Activated naive CD8-positive, alpha-beta T cell treated with anti-CD3 and anti-CD28 coated beads for 36 hours (primary cell): ENCODE measurements around the gene IBTK. TPM values are rescaled to one million over a fixed set of nuclear protein-coding genes. Genes with fewer than 3 reads are reported as not detected.
"Not testable (repeated sequence)": the region's sequence is repeated elsewhere in the genome, so short reads cannot be mapped to it uniquely, and the experiment has no call there.

Source experiments
- DNase-seq: peaks from one replicate; pipeline ENCODE4 v3.0.0; 2021
- H3K27ac Mint-ChIP-seq: one replicate; pipeline ENCODE4 v1.8.0; 2022; ENCODE audit warnings: mild to moderate bottlenecking, moderate library complexity, mixed read lengths
- H3K27me3 Mint-ChIP-seq: one replicate; pipeline ENCODE4 v1.8.0; 2022; ENCODE audit warnings: mild to moderate bottlenecking, mixed read lengths
- H3K36me3 Mint-ChIP-seq: one replicate; pipeline ENCODE4 v1.8.0; 2021; ENCODE audit warnings: mild to moderate bottlenecking, mixed read lengths
- H3K4me1 Mint-ChIP-seq: one replicate; pipeline ENCODE4 v1.8.0; 2021; ENCODE audit warnings: mixed read lengths
- H3K4me3 Mint-ChIP-seq: one replicate; pipeline ENCODE4 v1.8.0; 2022; ENCODE audit warnings: mild to moderate bottlenecking, moderate library complexity, mixed read lengths
- H3K9me3 Mint-ChIP-seq: one replicate; pipeline ENCODE4 v1.8.0; 2022; ENCODE audit warnings: mixed read lengths
- total RNA-seq, 2 experiments: library from RNA; stranded (reverse); gene quantifications; one replicate each; pipeline ENCODE4 v1.2.3, GENCODE V29; 2021

IBTK gene
- total RNA-seq, 2 experiments from 2014 or later, result 25.7 to 27.0 TPM

GRCh38 chr6:82216549-82216948, 31.0 kb downstream of the IBTK start:
- no peak overlapping the region for H3K27ac Mint-ChIP-seq
- no peaks in the 10 kb centered on the region for H3K9me3 Mint-ChIP-seq
- DNase-seq, result no peak
- peaks cover 24% of the 10 kb centered on the region for H3K36me3 Mint-ChIP-seq
- no peaks in the 10 kb centered on the region for H3K27me3 Mint-ChIP-seq
- no peaks in the 10 kb centered on the region for H3K4me1 Mint-ChIP-seq
- H3K4me3 Mint-ChIP-seq, result no peak overlapping the region

DNA sequence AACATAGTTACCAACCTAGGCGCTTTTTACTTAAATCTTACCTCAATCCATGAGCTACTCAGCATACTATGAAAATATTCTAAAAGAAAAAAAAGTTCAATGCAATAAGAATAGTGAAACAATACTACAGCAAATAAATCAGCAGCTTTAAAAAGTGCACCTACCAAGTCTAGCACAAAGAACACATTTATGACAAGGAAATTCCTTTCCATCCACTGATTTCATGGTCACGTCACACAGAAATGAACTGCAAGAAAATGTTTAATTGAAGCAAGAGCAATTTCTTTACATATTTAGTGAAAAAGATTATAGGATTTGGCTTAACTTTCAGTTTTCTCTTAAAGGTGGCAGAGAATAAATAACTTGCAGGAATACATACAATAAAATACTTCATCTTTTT, 36.2 kb downstream of the IBTK start:
- Mint-ChIP-seq H3K27ac (no peak overlapping the region), H3K27me3 (no peaks in the 10 kb centered on the region), H3K4me3 (no peak overlapping the region), H3K36me3 (peaks cover 29% of the 10 kb centered on the region), H3K9me3 (no peaks in the 10 kb centered on the region), H3K4me1 (no peaks in the 10 kb centered on the region)
- no peak for DNase-seq

DNA sequence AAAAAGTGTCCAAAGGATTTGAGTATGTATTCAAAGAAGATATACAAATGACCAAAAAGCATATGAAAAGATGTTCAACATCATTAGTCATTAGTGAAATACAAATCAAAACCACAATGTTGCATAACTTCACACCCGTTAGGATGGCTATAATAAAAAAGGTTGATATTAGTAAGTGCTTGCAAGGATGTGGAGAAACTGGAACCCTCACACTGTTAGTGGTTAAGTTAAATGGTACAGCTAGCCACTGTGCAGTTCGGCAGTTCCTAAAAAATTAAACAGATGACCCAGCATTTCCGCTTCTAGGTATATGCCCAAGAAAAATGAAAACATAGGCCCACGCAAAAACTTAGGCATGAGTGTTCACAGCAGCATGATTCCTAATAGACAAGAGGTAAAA, 38.6 kb downstream of the IBTK start:
- no peaks in the 10 kb centered on the region for H3K9me3 Mint-ChIP-seq
- H3K27ac Mint-ChIP-seq, result no peak overlapping the region
- peaks cover 32% of the 10 kb centered on the region for H3K36me3 Mint-ChIP-seq
- no peaks in the 10 kb centered on the region for H3K4me1 Mint-ChIP-seq
- H3K27me3 Mint-ChIP-seq, result no peaks in the 10 kb centered on the region
- DNase-seq, result no peak
- H3K4me3 Mint-ChIP-seq, result no peak overlapping the region

- H3K4me3 Mint-ChIP-seq, result no peak overlapping the region
- no peaks in the 10 kb centered on the region for H3K4me1 Mint-ChIP-seq
- no peaks in the 10 kb centered on the region for H3K27me3 Mint-ChIP-seq
- DNase-seq, result no peak
- H3K36me3 Mint-ChIP-seq, result peaks cover 25% of the 10 kb centered on the region
- no peaks in the 10 kb centered on the region for H3K9me3 Mint-ChIP-seq
- H3K27ac Mint-ChIP-seq, result no peak overlapping the region
Measured at GRCh38 chr6:82205930-82206392, 41.6 kb downstream of the IBTK start.

- no peaks in the 10 kb centered on the region for H3K9me3 Mint-ChIP-seq
- H3K27ac Mint-ChIP-seq, result no peak overlapping the region
- H3K4me1 Mint-ChIP-seq, result no peaks in the 10 kb centered on the region
- DNase-seq, result no peak
- H3K36me3 Mint-ChIP-seq, result peaks cover 23% of the 10 kb centered on the region
- no peaks in the 10 kb centered on the region for H3K27me3 Mint-ChIP-seq
- H3K4me3 Mint-ChIP-seq, result no peak overlapping the region
Measured at GRCh38 chr6:82204020-82204419, 43.5 kb downstream of the IBTK start.

- Mint-ChIP-seq H3K27ac (no peak overlapping the region), H3K27me3 (no peaks in the 10 kb centered on the region), H3K4me3 (no peak overlapping the region), H3K4me1 (no peaks in the 10 kb centered on the region), H3K9me3 (no peaks in the 10 kb centered on the region), H3K36me3 (peaks cover 15% of the 10 kb centered on the region)
- no peak for DNase-seq
Measured at GRCh38 chr6:82197784-82198183, 49.8 kb downstream of the IBTK start.

- not testable (repeated sequence) for H3K9me3 Mint-ChIP-seq, DNase-seq, H3K27ac Mint-ChIP-seq, H3K4me3 Mint-ChIP-seq, H3K27me3 Mint-ChIP-seq, H3K4me1 Mint-ChIP-seq
- peaks cover 21% of the 10 kb centered on the region for H3K36me3 Mint-ChIP-seq
Measured at GRCh38 chr6:82197245-82197644, 50.3 kb downstream of the IBTK start.

DNA sequence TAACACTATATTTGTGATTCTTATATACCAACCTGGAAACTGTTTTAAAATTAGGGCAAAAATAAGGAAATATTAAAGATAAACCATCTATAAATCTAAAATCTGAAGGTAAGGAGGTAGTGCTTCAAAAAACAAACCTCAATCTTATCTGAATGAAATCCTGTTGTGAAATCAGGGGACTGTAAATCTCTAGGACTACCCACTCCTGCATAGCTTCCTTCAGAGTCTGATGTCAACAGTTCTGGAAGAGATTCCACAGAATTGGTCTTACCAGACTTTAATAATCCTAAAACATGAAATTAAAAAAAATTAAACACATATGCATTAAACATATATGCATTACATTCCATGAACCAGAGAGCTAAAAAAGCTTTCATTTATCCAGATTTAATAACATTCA, 51.4 kb downstream of the IBTK start:
- DNase-seq, result no peak
- H3K27me3 Mint-ChIP-seq, result no peaks in the 10 kb centered on the region
- no peak overlapping the region for H3K4me3 Mint-ChIP-seq
- no peaks in the 10 kb centered on the region for H3K9me3 Mint-ChIP-seq
- H3K4me1 Mint-ChIP-seq, result no peaks in the 10 kb centered on the region
- H3K27ac Mint-ChIP-seq, result no peak overlapping the region
- peaks cover 22% of the 10 kb centered on the region for H3K36me3 Mint-ChIP-seq

DNA sequence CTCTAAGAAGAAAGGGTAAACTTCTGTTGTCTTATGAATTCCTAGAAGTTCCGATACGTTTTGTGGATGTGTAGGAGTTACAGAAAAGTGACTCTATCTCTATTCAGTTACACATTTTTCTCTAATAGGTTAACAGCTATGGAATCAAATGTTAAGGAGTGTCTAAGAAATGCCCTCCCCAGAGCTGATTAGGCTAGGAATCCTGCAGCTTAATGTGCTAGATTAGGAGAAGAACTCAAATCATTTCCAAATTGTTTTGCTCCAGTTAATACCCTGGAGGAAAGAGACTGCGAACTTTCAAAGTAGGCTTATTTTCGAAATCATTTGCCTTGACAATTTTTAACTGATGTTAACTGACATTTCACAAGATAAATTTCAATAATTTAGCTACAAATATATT, 51.9 kb downstream of the IBTK start:
- Mint-ChIP-seq H3K9me3 (no peaks in the 10 kb centered on the region), H3K4me1 (no peaks in the 10 kb centered on the region), H3K36me3 (peaks cover 22% of the 10 kb centered on the region), H3K27me3 (no peaks in the 10 kb centered on the region), H3K4me3 (no peak overlapping the region), H3K27ac (no peak overlapping the region)
- DNase-seq, result no peak

GRCh38 chr6:82185948-82186535, 61.5 kb downstream of the IBTK start:
- DNase-seq, result no peak
- no peak overlapping the region for H3K4me3 Mint-ChIP-seq
- peaks cover 41% of the 10 kb centered on the region for H3K36me3 Mint-ChIP-seq
- no peaks in the 10 kb centered on the region for H3K9me3 Mint-ChIP-seq
- peaks cover 4% of the 10 kb centered on the region for H3K4me1 Mint-ChIP-seq
- H3K27ac Mint-ChIP-seq, result peak overlapping the region; percentile 17
- H3K27me3 Mint-ChIP-seq, result no peaks in the 10 kb centered on the region

- no peaks in the 10 kb centered on the region for H3K27me3 Mint-ChIP-seq
- no peaks in the 10 kb centered on the region for H3K9me3 Mint-ChIP-seq
- no peak for DNase-seq
- peaks cover 35% of the 10 kb centered on the region for H3K36me3 Mint-ChIP-seq
- no peak overlapping the region for H3K27ac Mint-ChIP-seq
- H3K4me3 Mint-ChIP-seq, result no peak overlapping the region
- peaks cover 4% of the 10 kb centered on the region for H3K4me1 Mint-ChIP-seq
Measured at GRCh38 chr6:82183642-82184282, 63.8 kb downstream of the IBTK start.

- DNase-seq, result no peak
- peaks cover 4% of the 10 kb centered on the region for H3K4me1 Mint-ChIP-seq
- no peaks in the 10 kb centered on the region for H3K27me3 Mint-ChIP-seq
- H3K9me3 Mint-ChIP-seq, result no peaks in the 10 kb centered on the region
- H3K36me3 Mint-ChIP-seq, result peaks cover 32% of the 10 kb centered on the region
- H3K4me3 Mint-ChIP-seq, result no peak overlapping the region
- H3K27ac Mint-ChIP-seq, result no peak overlapping the region
Measured at GRCh38 chr6:82182756-82183155, 64.8 kb downstream of the IBTK start.

DNA sequence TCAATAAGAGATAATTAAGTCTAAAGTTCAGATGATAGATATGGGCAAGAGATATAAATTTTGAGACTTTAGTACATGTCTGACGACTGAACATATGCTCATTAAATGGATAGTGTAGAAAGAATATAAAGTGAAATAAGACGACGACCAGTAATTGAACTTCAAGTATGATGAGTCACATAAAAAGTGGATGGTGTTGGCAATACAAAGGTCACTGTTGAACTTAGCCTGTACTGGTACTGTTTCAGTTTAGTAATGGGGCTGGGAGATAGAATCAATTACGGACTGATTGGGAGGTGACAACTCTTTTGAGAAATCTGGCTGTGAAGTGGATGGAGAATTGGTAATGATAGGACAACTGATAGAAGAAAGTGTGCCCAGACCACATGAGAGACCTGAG, 68.1 kb downstream of the IBTK start:
- H3K36me3 Mint-ChIP-seq, result peaks cover 24% of the 10 kb centered on the region
- no peak for DNase-seq
- no peaks in the 10 kb centered on the region for H3K9me3 Mint-ChIP-seq
- no peak overlapping the region for H3K4me3 Mint-ChIP-seq
- peak overlapping the region; percentile 2 for H3K27ac Mint-ChIP-seq
- no peaks in the 10 kb centered on the region for H3K27me3 Mint-ChIP-seq
- peaks cover 4% of the 10 kb centered on the region for H3K4me1 Mint-ChIP-seq

- H3K9me3 Mint-ChIP-seq, result no peaks in the 10 kb centered on the region
- H3K4me3 Mint-ChIP-seq, result no peak overlapping the region
- no peaks in the 10 kb centered on the region for H3K27me3 Mint-ChIP-seq
- H3K27ac Mint-ChIP-seq, result no peak overlapping the region
- H3K4me1 Mint-ChIP-seq, result peaks cover 3% of the 10 kb centered on the region
- DNase-seq, result no peak
- H3K36me3 Mint-ChIP-seq, result peaks cover 24% of the 10 kb centered on the region
Measured at GRCh38 chr6:82178759-82179112, 68.8 kb downstream of the IBTK start.

DNA sequence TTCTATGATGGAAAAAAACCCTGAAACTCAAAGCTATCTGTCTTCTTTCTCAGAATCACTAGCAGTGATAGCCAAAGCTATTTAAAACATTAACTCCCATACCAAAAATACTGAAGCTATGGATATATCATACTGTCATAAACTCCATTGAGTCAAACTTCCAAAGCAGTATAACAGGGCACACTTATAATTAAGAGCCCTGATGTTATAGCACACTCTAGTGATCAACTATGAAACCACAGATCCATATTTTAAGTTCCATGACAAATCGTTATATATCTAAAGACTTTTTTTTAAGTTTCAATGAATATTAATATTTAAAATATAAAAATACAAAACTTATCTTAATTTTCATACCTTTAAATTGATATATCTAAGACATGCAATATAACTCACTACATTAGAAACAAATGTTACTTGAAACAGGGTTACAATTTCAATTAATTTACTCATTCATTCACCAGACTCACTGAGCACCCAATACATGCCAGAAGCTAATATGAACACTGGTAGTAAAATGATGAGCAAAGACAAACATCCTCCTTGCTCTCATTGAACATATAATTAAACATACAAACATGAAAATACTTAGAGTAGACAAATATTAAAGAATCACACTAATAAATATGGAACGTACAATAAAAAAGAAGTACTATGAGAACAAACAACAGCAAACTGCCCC, 69.3 kb downstream of the IBTK start:
- Mint-ChIP-seq H3K4me1 (peaks cover 2% of the 10 kb centered on the region), H3K36me3 (peaks cover 24% of the 10 kb centered on the region), H3K4me3 (no peak overlapping the region), H3K27ac (no peak overlapping the region), H3K27me3 (no peaks in the 10 kb centered on the region), H3K9me3 (no peaks in the 10 kb centered on the region)
- DNase-seq, result no peak

- Mint-ChIP-seq H3K36me3 (peaks cover 23% of the 10 kb centered on the region), H3K4me1 (peaks cover 2% of the 10 kb centered on the region), H3K27me3 (no peaks in the 10 kb centered on the region), H3K4me3 (no peak overlapping the region), H3K9me3 (no peaks in the 10 kb centered on the region), H3K27ac (no peak overlapping the region)
- no peak for DNase-seq
Measured at GRCh38 chr6:82176616-82177015, 70.9 kb downstream of the IBTK start.
